HUES48 (cell line): ENCODE measurements around the gene SMARCE1.
"Not testable (repeated sequence)": the region's sequence is repeated elsewhere in the genome, so short reads cannot be mapped to it uniquely, and the experiment has no call there.

Source experiments
- H3K27ac ChIP-seq: one replicate; pipeline ENCODE4 v1.7.0; 2013; ENCODE audit warnings: low read depth, low read length, inconsistent platforms
- H3K27me3 ChIP-seq: 2 replicates; pipeline ENCODE4 v1.6.1; 2013; ENCODE audit warnings: mild to moderate bottlenecking, low read length; ENCODE audit not compliant: control insufficient read depth, insufficient read depth
- H3K36me3 ChIP-seq: 2 replicates; pipeline ENCODE4 v1.6.1; 2013; ENCODE audit warnings: low read length; ENCODE audit not compliant: control insufficient read depth, insufficient read depth
- H3K4me1 ChIP-seq: 2 replicates; pipeline ENCODE4 v1.6.1; 2013; ENCODE audit warnings: mild to moderate bottlenecking, low read length; ENCODE audit not compliant: control insufficient read depth, insufficient read depth
- H3K4me3 ChIP-seq: 2 replicates; pipeline ENCODE4 v1.5.1; 2013; ENCODE audit warnings: mild to moderate bottlenecking, low read depth, low read length
- H3K9ac ChIP-seq: 2 replicates; pipeline ENCODE4 v1.6.1; 2013; ENCODE audit warnings: mild to moderate bottlenecking, low read depth, low read length, moderate library complexity
- H3K9me3 ChIP-seq: 2 replicates; pipeline ENCODE4 v1.6.1; 2013; ENCODE audit warnings: low read length; ENCODE audit not compliant: control insufficient read depth, insufficient read depth

The SMARCE1 gene

DNA sequence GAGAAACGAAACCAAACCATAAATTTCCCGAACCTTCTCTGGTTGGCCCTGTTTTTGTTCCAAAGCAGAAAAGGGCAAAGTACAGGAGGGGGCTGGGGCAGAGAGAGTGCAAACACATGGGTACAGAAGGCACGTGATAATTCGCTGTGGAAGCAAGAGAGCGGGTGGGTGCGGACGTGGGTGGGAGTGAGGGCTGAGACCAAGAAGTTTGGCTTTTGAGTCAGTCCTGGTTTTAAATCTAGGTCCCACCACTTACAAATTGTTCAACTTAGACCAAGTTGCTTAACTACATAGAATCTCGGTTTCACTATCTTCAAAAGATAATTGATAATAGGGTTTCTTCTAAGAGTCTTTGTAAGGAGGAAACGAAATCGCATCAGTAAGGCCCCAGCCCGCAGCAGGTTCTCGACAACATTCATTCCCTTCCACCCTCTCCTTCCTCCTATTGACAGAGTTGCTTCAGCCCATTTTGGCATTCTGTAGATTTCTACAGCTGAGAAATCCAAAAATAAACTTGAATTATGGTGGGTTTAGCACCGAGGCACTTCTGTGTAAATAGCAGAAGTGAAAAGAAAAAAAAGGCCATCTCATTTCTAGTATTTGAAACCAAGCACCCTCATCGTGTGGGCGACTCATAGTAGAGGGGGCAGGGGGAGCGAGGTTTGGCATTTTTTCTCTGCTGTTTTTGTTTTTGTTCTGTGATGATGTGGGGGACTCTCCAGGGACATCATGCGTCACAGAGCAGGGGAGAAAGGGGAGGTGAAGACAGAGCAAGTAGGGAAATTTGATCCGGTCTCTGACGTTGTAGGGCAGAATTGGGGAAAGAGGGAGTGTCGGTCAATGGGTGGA, 48.8 kb downstream of the SMARCE1 start:
- H3K27ac ChIP-seq, result no peak overlapping the region

DNA sequence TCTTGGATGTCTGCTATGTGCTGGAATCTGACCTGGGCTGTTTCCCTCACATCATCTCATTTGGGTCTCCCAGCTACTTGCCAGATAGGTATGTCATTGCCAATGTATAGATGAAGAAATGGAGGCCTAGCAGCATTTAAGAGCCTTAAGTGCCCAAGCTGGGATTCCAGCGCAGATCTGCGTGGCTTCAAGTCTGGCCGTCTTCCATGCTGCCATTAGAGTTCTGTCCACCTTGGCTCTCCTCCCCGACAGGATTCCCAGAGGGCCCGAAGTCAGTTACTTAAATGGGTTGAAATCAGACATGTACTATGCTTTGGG, 49.4 kb downstream of the SMARCE1 start:
- H3K9ac ChIP-seq, result no peak overlapping the region
- no peaks in the 10 kb centered on the region for H3K27me3 ChIP-seq
- no peak overlapping the region for H3K4me3 ChIP-seq
- H3K4me1 ChIP-seq, result no peaks in the 10 kb centered on the region
- H3K36me3 ChIP-seq, result no peaks in the 10 kb centered on the region
- no peak overlapping the region for H3K27ac ChIP-seq
- no peaks in the 10 kb centered on the region for H3K9me3 ChIP-seq

More for the DNA sequence above, 48.8 kb downstream of the SMARCE1 start:
- H3K4me1 ChIP-seq, result no peaks in the 10 kb centered on the region
- H3K9ac ChIP-seq, result no peak overlapping the region
- H3K36me3 ChIP-seq, result no peaks in the 10 kb centered on the region
- no peaks in the 10 kb centered on the region for H3K9me3 ChIP-seq
- no peak overlapping the region for H3K4me3 ChIP-seq
- H3K27me3 ChIP-seq, result no peaks in the 10 kb centered on the region

DNA sequence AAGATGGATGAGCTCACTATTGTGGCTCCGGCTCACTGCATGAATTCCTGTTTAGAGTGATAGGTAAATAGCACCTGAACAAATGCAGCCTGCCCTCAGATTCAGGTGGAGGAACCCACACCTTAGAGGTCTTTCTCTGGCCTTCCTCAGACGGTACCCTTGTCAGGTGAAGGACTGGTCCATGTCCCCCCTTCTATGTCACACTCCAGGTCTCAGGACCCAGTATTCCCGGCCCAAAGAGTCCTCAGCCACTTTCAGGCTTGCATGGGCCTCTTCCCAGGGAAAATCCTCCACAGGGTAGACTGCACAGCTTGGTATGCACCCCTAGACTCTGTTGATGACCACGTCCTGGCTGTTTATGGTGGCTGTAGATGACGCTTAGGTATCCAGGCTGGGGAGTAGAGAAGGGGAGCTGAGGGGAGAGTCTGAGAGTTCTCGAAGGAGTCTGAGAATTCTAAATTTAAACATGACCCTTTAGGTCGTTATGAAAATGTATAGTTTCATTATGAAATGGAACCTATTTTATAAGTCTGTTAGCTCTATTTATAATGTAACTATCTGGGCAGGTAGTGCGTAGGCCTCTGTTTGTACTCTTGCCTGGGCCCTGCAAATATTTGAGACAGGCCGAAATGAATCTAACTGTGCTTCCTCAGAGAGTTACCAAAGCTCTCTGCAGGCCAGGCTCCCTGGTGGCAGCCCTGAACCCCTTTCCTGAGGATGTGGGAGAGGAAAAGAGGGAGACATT, 49.9 kb downstream of the SMARCE1 start:
- no peak overlapping the region for H3K27ac ChIP-seq
- H3K4me1 ChIP-seq, result no peaks in the 10 kb centered on the region
- no peaks in the 10 kb centered on the region for H3K9me3 ChIP-seq
- H3K4me3 ChIP-seq, result no peak overlapping the region
- H3K36me3 ChIP-seq, result no peaks in the 10 kb centered on the region
- H3K27me3 ChIP-seq, result no peaks in the 10 kb centered on the region
- H3K9ac ChIP-seq, result no peak overlapping the region

DNA sequence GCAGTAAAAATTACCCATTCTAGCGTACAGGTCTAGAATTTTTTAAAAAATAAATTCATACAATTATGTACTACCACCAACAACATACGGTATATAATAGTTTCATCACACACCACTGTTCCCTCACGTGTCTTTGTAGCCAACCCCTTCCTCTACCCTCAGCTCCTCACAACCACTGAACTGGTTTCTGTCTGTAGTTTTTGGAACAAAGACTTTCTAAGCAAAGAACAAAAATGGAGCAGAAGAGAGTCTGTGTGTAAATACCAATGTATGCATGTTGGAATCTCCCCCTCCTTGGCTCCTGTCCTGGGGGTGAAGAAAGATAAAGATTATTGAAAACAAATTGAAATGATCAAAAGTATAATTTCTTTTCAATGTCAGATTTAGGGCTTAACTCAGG, 50.5 kb downstream of the SMARCE1 start:
- Histone ChIP-seq H3K9me3 (no peaks in the 10 kb centered on the region), H3K9ac (no peak overlapping the region), H3K4me3 (no peak overlapping the region), H3K4me1 (no peaks in the 10 kb centered on the region), H3K27ac (no peak overlapping the region), H3K36me3 (no peaks in the 10 kb centered on the region), H3K27me3 (no peaks in the 10 kb centered on the region)

DNA sequence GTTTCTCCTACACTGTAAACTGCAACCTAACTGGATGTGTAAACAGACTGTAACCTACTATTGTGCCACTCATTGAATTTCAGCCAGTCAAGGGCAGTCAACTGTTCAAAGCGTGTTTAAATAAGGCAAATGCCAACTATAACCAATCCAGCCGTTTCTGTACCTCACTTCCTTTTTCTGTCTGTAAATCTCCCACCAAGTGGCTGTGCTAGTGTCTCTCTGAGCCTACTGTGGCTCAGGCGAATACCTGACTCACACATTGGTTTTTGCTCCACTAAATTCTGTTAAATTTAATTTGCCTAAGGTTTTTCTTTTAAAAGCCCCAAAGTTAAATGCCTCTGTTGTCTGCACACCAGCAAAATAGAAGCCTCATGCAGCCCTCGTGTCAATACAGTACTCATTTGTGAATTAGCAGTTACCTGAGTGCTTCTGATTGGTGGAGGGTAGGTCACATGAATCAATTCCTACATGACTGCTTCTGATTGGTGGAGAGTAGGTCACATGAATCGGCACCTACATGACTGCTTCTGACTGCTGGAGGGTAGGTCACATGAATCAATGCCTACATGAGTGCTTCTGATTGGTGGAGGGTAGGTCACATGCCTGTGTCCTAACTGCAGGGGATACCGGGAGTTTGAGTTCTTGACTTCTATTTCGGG, 51.2 kb downstream of the SMARCE1 start:
- Histone ChIP-seq H3K36me3 (no peaks in the 10 kb centered on the region), H3K9ac (no peak overlapping the region), H3K27ac (no peak overlapping the region), H3K4me1 (no peaks in the 10 kb centered on the region), H3K9me3 (no peaks in the 10 kb centered on the region), H3K4me3 (no peak overlapping the region), H3K27me3 (no peaks in the 10 kb centered on the region)

DNA sequence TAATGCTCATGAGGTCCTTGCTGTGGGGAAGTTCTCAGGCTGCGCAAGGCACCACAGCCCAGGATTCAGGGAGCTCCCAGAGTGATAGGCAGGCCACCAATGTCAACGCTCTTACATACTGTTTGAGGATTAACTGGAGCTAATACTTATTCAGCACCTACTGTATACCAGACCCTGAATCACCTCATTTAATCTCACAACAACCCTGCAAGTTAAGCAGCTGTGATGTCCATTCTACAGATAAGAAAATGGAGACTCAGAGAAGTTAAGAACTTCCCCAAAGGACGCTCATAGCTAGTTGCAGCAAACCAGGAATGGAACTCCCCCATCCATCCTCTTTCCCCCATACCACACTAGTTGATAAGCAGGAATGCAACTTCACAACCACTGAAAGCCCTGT, 56.9 kb downstream of the SMARCE1 start:
- no peaks in the 10 kb centered on the region for H3K27me3 ChIP-seq
- no peaks in the 10 kb centered on the region for H3K4me1 ChIP-seq
- H3K4me3 ChIP-seq, result no peak overlapping the region
- H3K9me3 ChIP-seq, result no peaks in the 10 kb centered on the region
- no peaks in the 10 kb centered on the region for H3K36me3 ChIP-seq
- H3K9ac ChIP-seq, result no peak overlapping the region
- H3K27ac ChIP-seq, result no peak overlapping the region

DNA sequence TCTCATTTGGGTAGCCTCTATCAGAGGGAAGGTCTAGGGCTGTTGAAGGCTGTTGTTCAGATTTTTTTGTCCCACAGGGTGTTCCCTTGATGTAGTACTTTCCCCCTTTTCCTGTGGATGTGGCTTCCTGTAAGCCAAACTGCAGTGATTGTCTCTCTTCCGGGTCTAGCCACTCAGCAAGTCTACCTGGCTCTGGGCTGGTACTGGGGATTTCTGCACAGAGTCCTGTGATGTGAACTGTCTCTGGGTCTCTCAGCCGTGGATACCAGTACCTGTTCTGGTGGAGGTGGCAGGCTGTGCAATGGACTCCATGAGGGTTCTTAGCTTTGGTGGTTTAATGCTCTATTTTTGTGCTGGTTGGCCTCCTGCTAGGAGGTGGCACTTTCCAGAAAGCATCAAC, 59.1 kb downstream of the SMARCE1 start:
- no peak overlapping the region for H3K4me3 ChIP-seq
- no peaks in the 10 kb centered on the region for H3K36me3 ChIP-seq
- no peak overlapping the region for H3K9ac ChIP-seq
- no peaks in the 10 kb centered on the region for H3K4me1 ChIP-seq
- H3K27me3 ChIP-seq, result no peaks in the 10 kb centered on the region
- no peaks in the 10 kb centered on the region for H3K9me3 ChIP-seq
- H3K27ac ChIP-seq, result no peak overlapping the region

DNA sequence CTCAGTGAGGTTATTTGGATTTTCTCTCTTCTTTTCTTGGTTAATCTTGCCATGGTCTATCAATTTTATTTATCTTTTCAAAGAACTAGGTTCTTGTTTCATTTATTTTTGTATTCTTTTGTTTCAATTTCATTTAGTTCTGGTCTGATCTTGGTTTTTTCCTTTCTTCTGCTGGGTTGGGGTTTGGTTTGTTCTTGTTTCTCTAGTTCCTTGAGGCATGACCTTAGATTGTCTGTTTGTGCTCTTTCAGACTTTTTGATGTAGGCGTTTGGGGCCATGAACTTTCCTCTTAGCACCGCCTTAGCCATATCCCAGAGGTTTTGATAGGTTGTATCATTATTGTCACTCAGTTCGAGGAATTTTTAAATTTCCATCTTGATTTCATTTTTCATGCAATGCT, 61.4 kb downstream of the SMARCE1 start:
- H3K27ac ChIP-seq, H3K27me3 ChIP-seq, H3K4me1 ChIP-seq, H3K9me3 ChIP-seq, H3K9ac ChIP-seq, H3K4me3 ChIP-seq, H3K36me3 ChIP-seq: not testable (repeated sequence)

DNA sequence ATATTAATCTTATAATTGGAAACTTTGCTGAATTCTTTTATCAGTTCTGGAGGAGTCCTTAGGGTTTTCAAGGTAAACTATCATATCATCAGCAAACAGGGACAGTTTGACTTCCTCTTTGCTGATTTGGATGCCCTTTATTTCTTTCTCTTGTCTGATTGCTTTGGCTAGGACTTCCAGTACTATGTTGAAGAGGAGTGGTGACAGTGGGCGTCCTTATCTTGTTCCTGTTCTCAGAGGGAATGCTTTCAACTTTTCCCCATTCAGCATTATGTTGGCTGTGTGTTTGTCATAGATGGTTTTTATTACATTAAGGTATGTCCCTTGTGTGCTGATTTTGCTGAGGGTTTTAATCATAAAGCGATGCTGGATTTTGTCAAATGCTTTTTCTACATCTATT, 62.7 kb downstream of the SMARCE1 start:
- H3K9ac ChIP-seq, H3K9me3 ChIP-seq, H3K4me1 ChIP-seq, H3K36me3 ChIP-seq, H3K27me3 ChIP-seq, H3K4me3 ChIP-seq, H3K27ac ChIP-seq: not testable (repeated sequence)

DNA sequence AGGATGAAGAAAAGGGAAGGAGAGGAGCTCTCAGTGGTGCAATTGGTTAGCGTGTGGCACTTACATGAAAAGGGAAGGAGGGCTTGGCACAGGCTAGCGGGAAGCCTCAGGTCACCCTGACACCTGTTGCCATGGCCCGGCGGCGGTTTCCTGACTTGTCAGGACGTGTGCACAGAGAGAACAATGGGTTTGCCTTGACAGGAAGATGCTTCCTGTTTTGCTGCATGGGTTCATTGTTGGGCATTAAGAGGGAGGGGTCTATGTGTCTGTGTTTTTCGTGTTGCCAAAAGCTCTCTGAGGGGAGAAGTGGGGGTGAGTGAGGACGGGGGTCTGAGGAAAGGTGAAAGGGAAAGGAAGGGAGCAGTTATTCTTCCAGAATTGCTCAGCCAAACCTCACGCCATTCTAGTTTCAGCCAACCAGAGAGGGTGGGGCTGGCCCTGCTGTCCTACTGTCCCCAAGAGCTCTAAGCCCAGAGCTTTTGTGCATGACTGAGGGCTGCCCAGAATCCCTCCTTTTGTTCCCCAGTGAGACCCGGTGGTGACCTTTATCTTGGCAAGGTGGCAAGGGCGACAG, 65.2 kb downstream of the SMARCE1 start:
- H3K27me3 ChIP-seq, result no peaks in the 10 kb centered on the region
- no peaks in the 10 kb centered on the region for H3K9me3 ChIP-seq
- no peak overlapping the region for H3K9ac ChIP-seq
- H3K36me3 ChIP-seq, result no peaks in the 10 kb centered on the region
- no peak overlapping the region for H3K27ac ChIP-seq
- no peak overlapping the region for H3K4me3 ChIP-seq
- H3K4me1 ChIP-seq, result no peaks in the 10 kb centered on the region

DNA sequence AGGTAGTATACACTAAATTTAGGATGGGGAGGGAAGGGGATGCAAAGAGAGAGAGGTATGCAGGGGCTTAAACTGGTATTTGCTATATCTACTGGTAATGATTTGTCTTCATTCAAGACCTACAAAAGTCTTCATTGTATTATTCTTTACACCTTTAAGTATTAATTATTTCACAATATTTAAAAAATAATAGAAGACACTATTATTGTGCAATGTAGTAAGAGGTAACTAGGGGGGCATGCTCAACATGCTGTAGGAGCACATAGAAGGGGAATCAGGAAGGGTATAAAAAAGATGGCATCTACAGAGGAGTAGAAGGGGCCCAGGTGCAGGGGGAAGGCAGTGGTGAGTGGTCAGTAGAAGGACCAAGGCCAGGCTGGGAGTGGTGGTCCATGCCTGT, 67.5 kb downstream of the SMARCE1 start:
- no peaks in the 10 kb centered on the region for H3K36me3 ChIP-seq
- no peak overlapping the region for H3K9ac ChIP-seq
- H3K4me1 ChIP-seq, result no peaks in the 10 kb centered on the region
- H3K27ac ChIP-seq, result no peak overlapping the region
- H3K9me3 ChIP-seq, result no peaks in the 10 kb centered on the region
- H3K27me3 ChIP-seq, result no peaks in the 10 kb centered on the region
- H3K4me3 ChIP-seq, result no peak overlapping the region
